ENCODE data around the gene SF3A1.
A peak's percentile ranks its signal among the peaks of the same experiment; 100 is the strongest.

The SF3A1 gene

GRCh38 chr22:30393322-30393680 is 36.6 kb upstream of the SF3A1 start:
- DNase-seq (ENCODE audit: low read depth): no peak
- H3K4me3 ChIP-seq (replicated peaks; ENCODE audit: low read depth, low read length): no peak overlapping the region
- TF ChIP-seq CTCF (IDR thresholded peaks at IDR 0.05; ENCODE audit: low read length, missing control alignments): no peak

GRCh38 chr22:30392661-30393321 is 36.1 kb upstream of the SF3A1 start:
- no peak for TF ChIP-seq CTCF (IDR thresholded peaks at IDR 0.05; ENCODE audit: low read length, missing control alignments)
- DNase-seq (ENCODE audit: low read depth): no peak
- no peak overlapping the region for H3K4me3 ChIP-seq (replicated peaks; ENCODE audit: low read depth, low read length)

GRCh38 chr22:30390974-30391691 is 34.4 kb upstream of the SF3A1 start:
- H3K4me3 ChIP-seq (replicated peaks; ENCODE audit: low read depth, low read length): no peak overlapping the region
- DNase-seq (ENCODE audit: low read depth): peak; percentile 80
- peak; percentile 72 for TF ChIP-seq CTCF (IDR thresholded peaks at IDR 0.05; ENCODE audit: low read length, missing control alignments)

- H3K4me3 ChIP-seq (replicated peaks; ENCODE audit: low read depth, low read length): peak within 1 kb of the TSS; percentile 57
- DNase-seq (ENCODE audit: low read depth): peak; percentile 77
- peak; percentile 53 for TF ChIP-seq CTCF (IDR thresholded peaks at IDR 0.05; ENCODE audit: low read length, missing control alignments)
Measured at GRCh38 chr22:30386960-30387827, 30.5 kb upstream of the SF3A1 start, which contains the start of gene RNF215. Gene RNF215 (minus strand): TSS chr22:30387411. CDS start chr22:30387313, 98 bp downstream.

GRCh38 chr22:30386608-30386959 is 29.9 kb upstream of the SF3A1 start:
- no peak for DNase-seq (ENCODE audit: low read depth)

GRCh38 chr22:30385942-30386341 is 29.2 kb upstream of the SF3A1 start:
- peak overlapping the region; percentile 57 for H3K4me3 ChIP-seq (replicated peaks; ENCODE audit: low read depth, low read length)
- DNase-seq (ENCODE audit: low read depth): no peak
- TF ChIP-seq CTCF (IDR thresholded peaks at IDR 0.05; ENCODE audit: low read length, missing control alignments): no peak

More at GRCh38 chr22:30386608-30386959, 29.9 kb upstream of the SF3A1 start:
- H3K4me3 ChIP-seq (replicated peaks; ENCODE audit: low read depth, low read length): peak overlapping the region; percentile 57
- TF ChIP-seq CTCF (IDR thresholded peaks at IDR 0.05; ENCODE audit: low read length, missing control alignments): no peak
